HG03565 (cell line): ENCODE results near the gene MAST3.

Experiments
- ATAC-seq: cut with Tn5 transposase; IDR thresholded peaks from one replicate; pipeline ENCODE4 v1.9.1; 2021; ENCODE audit warnings: mild to moderate bottlenecking, moderate library complexity; ENCODE audit not compliant: unreplicated experiment

MAST3 gene

GRCh38 chr19:18110609-18111232, 13.1 kb downstream of the MAST3 start:
- no peak for ATAC-seq

- no peak for ATAC-seq
Observed at GRCh38 chr19:18112989-18113478, 15.5 kb downstream of the MAST3 start.

- ATAC-seq, result no peak
Observed at GRCh38 chr19:18113827-18114226, 16.2 kb downstream of the MAST3 start.

- ATAC-seq, result no peak
Observed at GRCh38 chr19:18114483-18114882, 16.9 kb downstream of the MAST3 start.

GRCh38 chr19:18117364-18117691, 19.8 kb downstream of the MAST3 start:
- no peak for ATAC-seq

GRCh38 chr19:18117692-18118378, 20.3 kb downstream of the MAST3 start:
- peak; percentile 76 for ATAC-seq

GRCh38 chr19:18118420-18119012, 20.9 kb downstream of the MAST3 start:
- no peak for ATAC-seq

GRCh38 chr19:18119013-18119716, 21.6 kb downstream of the MAST3 start:
- no peak for ATAC-seq

- no peak for ATAC-seq
Observed at GRCh38 chr19:18119717-18120105, 22.1 kb downstream of the MAST3 start.

GRCh38 chr19:18120127-18120526, 22.5 kb downstream of the MAST3 start:
- ATAC-seq, result no peak

- ATAC-seq, result no peak
Observed at GRCh38 chr19:18121166-18121565, 23.6 kb downstream of the MAST3 start.

- no peak for ATAC-seq
Observed at GRCh38 chr19:18122424-18122823, 24.8 kb downstream of the MAST3 start.

GRCh38 chr19:18122860-18123795, 25.6 kb downstream of the MAST3 start:
- no peak for ATAC-seq

- no peak for ATAC-seq
Observed at GRCh38 chr19:18123819-18124218, 26.2 kb downstream of the MAST3 start.

- ATAC-seq, result no peak
Observed at GRCh38 chr19:18126097-18126496, 28.5 kb downstream of the MAST3 start.

- ATAC-seq, result no peak
Observed at GRCh38 chr19:18128044-18128443, 30.5 kb downstream of the MAST3 start.

- ATAC-seq, result no peak
Observed at GRCh38 chr19:18128805-18129204, 31.2 kb downstream of the MAST3 start.

GRCh38 chr19:18130523-18131242, 33.1 kb downstream of the MAST3 start:
- ATAC-seq, result no peak

GRCh38 chr19:18131841-18132596, 34.4 kb downstream of the MAST3 start:
- no peak for ATAC-seq
